Measurements from ENCODE around the gene IRX4. TPM values are rescaled to one million over a fixed set of nuclear protein-coding genes. Genes with fewer than 3 reads are reported as not detected.

The IRX4 gene
- total and polyA plus RNA-seq, 2 donors (not counting 1 experiment from before 2014, with no cell fraction given): not detected

- no peaks in the 10 kb centered on the region for H3K4me1 ChIP-seq (ENCODE audit: control insufficient read depth, extremely low read depth, insufficient read depth, low read length)
- TF ChIP-seq CTCF (conservative IDR thresholded peaks at IDR 0.05 in 1 of 2, IDR thresholded peaks at IDR 0.05 in 1 of 2; ENCODE audit: low read depth in 1 of 2, low read length in 2 of 2): no peak
- TF ChIP-seq EZH2 (IDR thresholded peaks at IDR 0.05; ENCODE audit: low read length, missing control alignments): no peak
- H2AFZ ChIP-seq (ENCODE audit: low read length): no peak overlapping the region
- H3K9ac ChIP-seq (ENCODE audit: insufficient read depth, low read length): no peak overlapping the region
- no peaks in the 10 kb centered on the region for H3K36me3 ChIP-seq (ENCODE audit: control insufficient read depth, insufficient read depth, low read length)
- H3K9me3 ChIP-seq (ENCODE audit: control insufficient read depth, insufficient read depth, low read depth, low read length): no peaks in the 10 kb centered on the region
- no peak overlapping the region for H3K27ac ChIP-seq (ENCODE audit: insufficient read depth, low read length)
- H3K4me3 ChIP-seq (replicated peaks in 1 of 4; ENCODE audit: control extremely low read depth in 1 of 4, insufficient read depth in 1 of 4, low read depth in 3 of 4, low read length in 4 of 4): no peak overlapping the region
- no peaks in the 10 kb centered on the region for H4K20me1 ChIP-seq (ENCODE audit: control insufficient read depth, extremely low read depth, insufficient read depth, low read length)
- DNase-seq (ENCODE audit: low read depth in 2 of 2): no peak
- H3K27me3 ChIP-seq (ENCODE audit: control insufficient read depth, insufficient read depth, low read length): no peaks in the 10 kb centered on the region
- H3K4me2 ChIP-seq (ENCODE audit: extremely low read depth, insufficient read depth, low read length): no peak overlapping the region
- H3K79me2 ChIP-seq (ENCODE audit: control insufficient read depth, insufficient read depth, low read length): no peaks in the 10 kb centered on the region
These were observed 16.8 kb downstream of the IRX4 start for GRCh38 chr5:1865948-1866347.

- Histone ChIP-seq H4K20me1 (ENCODE audit: control insufficient read depth, extremely low read depth, insufficient read depth, low read length) (no peaks in the 10 kb centered on the region), H3K27ac (ENCODE audit: insufficient read depth, low read length) (no peak overlapping the region), H3K27me3 (ENCODE audit: control insufficient read depth, insufficient read depth, low read length) (no peaks in the 10 kb centered on the region), H3K9me3 (ENCODE audit: control insufficient read depth, insufficient read depth, low read depth, low read length) (no peaks in the 10 kb centered on the region), H3K9ac (ENCODE audit: insufficient read depth, low read length) (no peak overlapping the region), H3K4me2 (ENCODE audit: extremely low read depth, insufficient read depth, low read length) (no peak overlapping the region), H3K79me2 (ENCODE audit: control insufficient read depth, insufficient read depth, low read length) (no peaks in the 10 kb centered on the region), H3K36me3 (ENCODE audit: control insufficient read depth, insufficient read depth, low read length) (no peaks in the 10 kb centered on the region), H3K4me3 (replicated peaks in 1 of 4; ENCODE audit: control extremely low read depth in 1 of 4, insufficient read depth in 1 of 4, low read depth in 3 of 4, low read length in 4 of 4) (no peak overlapping the region), H3K4me1 (ENCODE audit: control insufficient read depth, extremely low read depth, insufficient read depth, low read length) (no peaks in the 10 kb centered on the region), H2AFZ (ENCODE audit: low read length) (no peak overlapping the region)
- TF ChIP-seq EZH2 (IDR thresholded peaks at IDR 0.05; ENCODE audit: low read length, missing control alignments) (no peak), CTCF (conservative IDR thresholded peaks at IDR 0.05 in 1 of 2, IDR thresholded peaks at IDR 0.05 in 1 of 2; ENCODE audit: low read depth in 1 of 2, low read length in 2 of 2) (no peak)
- DNase-seq (ENCODE audit: low read depth in 2 of 2): no peak
These were observed 17.2 kb downstream of the IRX4 start for GRCh38 chr5:1865486-1865885.

- no peak for DNase-seq (ENCODE audit: low read depth in 2 of 2)
- Histone ChIP-seq H3K27ac (ENCODE audit: insufficient read depth, low read length) (no peak overlapping the region), H3K4me3 (replicated peaks in 1 of 4; ENCODE audit: control extremely low read depth in 1 of 4, insufficient read depth in 1 of 4, low read depth in 3 of 4, low read length in 4 of 4) (no peak overlapping the region), H3K36me3 (ENCODE audit: control insufficient read depth, insufficient read depth, low read length) (no peaks in the 10 kb centered on the region), H3K9ac (ENCODE audit: insufficient read depth, low read length) (no peak overlapping the region), H3K9me3 (ENCODE audit: control insufficient read depth, insufficient read depth, low read depth, low read length) (no peaks in the 10 kb centered on the region), H4K20me1 (ENCODE audit: control insufficient read depth, extremely low read depth, insufficient read depth, low read length) (no peaks in the 10 kb centered on the region), H3K4me1 (ENCODE audit: control insufficient read depth, extremely low read depth, insufficient read depth, low read length) (no peaks in the 10 kb centered on the region), H3K4me2 (ENCODE audit: extremely low read depth, insufficient read depth, low read length) (no peak overlapping the region), H3K79me2 (ENCODE audit: control insufficient read depth, insufficient read depth, low read length) (no peaks in the 10 kb centered on the region), H3K27me3 (ENCODE audit: control insufficient read depth, insufficient read depth, low read length) (no peaks in the 10 kb centered on the region), H2AFZ (ENCODE audit: low read length) (no peak overlapping the region)
- TF ChIP-seq EZH2 (IDR thresholded peaks at IDR 0.05; ENCODE audit: low read length, missing control alignments): no peak
These were observed 17.8 kb downstream of the IRX4 start for GRCh38 chr5:1864896-1865440.

All from fibroblast of lung (primary cell).